Right atrium auricular region (tissue), 2 donors: ENCODE measurements around the gene SSRP1. TPM values are rescaled to one million over a fixed set of nuclear protein-coding genes. Genes with fewer than 3 reads are reported as not detected.

Experiments
- DNase-seq: peaks from one replicate; pipeline ENCODE4 v3.0.0-alpha.2; 2019; ENCODE audit warnings: low spot score
- H3K27ac ChIP-seq, 2 donors: fragments of 200-600 bp; sonication (generic); 1 replicate in 1 of 2; 2 replicates in 1 of 2; pipeline ENCODE4 v1.5.1; 2016 to 2019
- H3K27me3 ChIP-seq, 2 donors: fragments of 200-600 bp; sonication (generic); one replicate each; pipeline versions ENCODE4 v1.5.1 to v1.6.0; 2017 to 2019
- H3K36me3 ChIP-seq: fragments of 200-600 bp; sonication (generic); one replicate; pipeline ENCODE4 v1.5.1; 2016
- H3K4me1 ChIP-seq, 2 donors: fragments of 200-600 bp; sonication (generic); one replicate each; pipeline versions ENCODE4 v1.5.1 to v1.6.0; 2017 to 2019
- H3K4me3 ChIP-seq, 2 donors: fragments of 200-600 bp; sonication (generic); 1 replicate in 1 of 2; 2 replicates in 1 of 2; pipeline ENCODE4 v1.5.1; 2017 to 2019; ENCODE audit warnings: mild to moderate bottlenecking in 1 of 2, moderate library complexity in 1 of 2
- H3K9me3 ChIP-seq, 2 donors: fragments of 200-600 bp; sonication (generic); one replicate each; pipeline ENCODE4 v1.5.1; 2019
- CTCF ChIP-seq, 2 donors: fragments of 200-600 bp; sonication (generic); IDR thresholded peaks; one replicate each; pipeline ENCODE4 v1.5.1; 2019; ENCODE audit warnings: antibody characterized with exemption in 2 of 2
- total RNA-seq, 2 donors: library from RNA; depleted of rRNA; stranded (reverse); fragments of >200 nt; gene quantifications; one replicate each; pipeline ENCODE4 v1.1.0, GENCODE V29; 2016

SSRP1 gene
- total RNA-seq, 2 donors from 2014 or later = 42.3 to 54.3 TPM

DNA sequence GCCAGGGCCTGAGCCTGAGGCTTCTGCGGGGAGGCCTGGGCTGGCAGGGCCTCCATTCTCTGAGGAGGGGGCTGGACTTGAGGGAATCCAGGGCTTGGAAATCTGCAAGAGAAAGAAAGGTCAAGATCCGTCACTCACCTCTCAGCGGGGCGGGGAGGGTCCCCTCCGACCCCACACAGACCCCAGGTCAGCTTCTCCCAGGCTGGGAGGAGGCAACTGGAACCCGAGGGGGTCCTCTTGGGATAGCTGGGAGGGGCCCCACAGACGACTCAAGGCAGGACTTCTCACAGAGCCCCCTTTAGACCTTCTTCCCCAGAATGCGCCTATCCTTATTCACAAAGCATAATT, 21.9 kb downstream of the SSRP1 start:
- Histone ChIP-seq H3K36me3 (peaks cover 79% of the 10 kb centered on the region), H3K4me3 (no peak overlapping the region), H3K27me3 (no peaks in the 10 kb centered on the region), H3K4me1 (peaks cover 0 to 83% of the 10 kb centered on the region in 2 donors), H3K27ac (peak overlapping the region in 1 of 2 donors; percentile 83), H3K9me3 (no peaks in the 10 kb centered on the region)
- no peak for DNase-seq
- TF ChIP-seq CTCF (IDR thresholded peaks at IDR 0.05) = no peak

DNA sequence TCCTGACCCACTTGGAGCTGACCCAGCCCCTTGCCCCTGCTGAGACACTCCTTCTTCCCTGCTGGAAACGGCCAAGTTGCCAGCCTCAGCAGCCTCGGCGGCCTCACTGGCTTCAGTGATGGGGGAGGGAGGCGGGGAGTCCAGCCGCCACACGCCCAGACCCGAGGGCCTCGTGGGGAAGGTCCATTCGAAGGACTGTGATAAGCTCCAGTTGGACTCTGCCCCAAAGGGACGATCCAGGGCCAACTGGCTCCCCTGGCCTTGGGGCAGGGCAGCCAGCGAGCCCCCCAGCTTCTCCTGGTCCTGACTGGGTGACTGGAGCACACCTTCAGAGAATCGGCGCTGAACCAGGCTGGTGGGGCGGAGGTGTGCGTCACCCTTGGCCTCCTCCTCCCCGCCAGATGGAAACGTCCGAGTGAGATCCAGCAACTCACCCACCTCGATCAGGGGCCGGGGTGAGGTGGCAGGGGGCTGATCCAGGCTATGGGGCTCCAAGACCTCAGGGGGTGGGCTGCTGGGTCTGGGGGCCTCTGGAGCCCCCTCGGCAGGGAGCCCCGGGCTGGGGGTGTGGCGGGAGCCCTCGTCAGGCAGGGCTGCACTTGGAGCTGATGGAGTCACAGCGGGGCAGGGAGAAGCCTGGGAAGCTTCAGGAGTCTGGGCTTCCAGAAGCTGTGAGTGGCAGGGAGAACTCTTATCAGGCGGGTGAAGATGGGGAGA, 22.5 kb downstream of the SSRP1 start:
- Histone ChIP-seq H3K27ac (peak overlapping the region in 1 of 2 donors; percentile 83), H3K9me3 (no peaks in the 10 kb centered on the region), H3K36me3 (peaks cover 74% of the 10 kb centered on the region), H3K27me3 (no peaks in the 10 kb centered on the region), H3K4me1 (peaks cover 0 to 83% of the 10 kb centered on the region in 2 donors), H3K4me3 (no peak overlapping the region)
- no peak for TF ChIP-seq CTCF (IDR thresholded peaks at IDR 0.05)
- no peak for DNase-seq

DNA sequence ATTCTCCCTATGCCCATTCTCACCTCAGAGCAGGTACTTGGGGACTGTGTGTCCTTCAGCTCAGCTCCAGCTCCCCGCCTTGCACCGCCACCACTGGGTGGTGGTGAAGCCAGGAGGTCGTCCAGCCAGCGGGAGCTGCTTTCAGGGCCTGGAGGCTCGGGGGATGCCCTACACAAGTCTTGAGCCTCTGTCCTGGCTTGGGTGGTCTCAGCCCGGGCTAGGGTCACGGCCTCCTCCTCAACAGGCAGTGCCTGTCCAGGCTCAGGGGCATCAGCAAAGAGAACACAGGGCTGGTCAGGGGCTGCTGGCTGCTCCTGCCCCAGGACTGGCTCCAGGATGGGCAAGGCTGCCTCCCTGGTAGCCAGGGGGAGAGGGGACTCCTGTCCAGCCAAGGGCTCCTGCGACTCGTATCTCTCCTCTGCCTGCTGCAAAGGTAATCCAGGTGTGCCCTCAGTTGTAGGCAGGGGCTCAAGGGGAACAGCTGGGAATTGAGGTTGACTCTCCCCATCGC, 23.1 kb downstream of the SSRP1 start:
- DNase-seq = no peak
- no peaks in the 10 kb centered on the region for H3K27me3 ChIP-seq
- H3K4me1 ChIP-seq = peaks cover 0 to 78% of the 10 kb centered on the region in 2 donors
- H3K9me3 ChIP-seq = no peaks in the 10 kb centered on the region
- peak overlapping the region; percentile 83 to 84 for H3K27ac ChIP-seq
- no peak overlapping the region for H3K4me3 ChIP-seq
- H3K36me3 ChIP-seq = peaks cover 68% of the 10 kb centered on the region
- no peak for TF ChIP-seq CTCF (IDR thresholded peaks at IDR 0.05)

DNA sequence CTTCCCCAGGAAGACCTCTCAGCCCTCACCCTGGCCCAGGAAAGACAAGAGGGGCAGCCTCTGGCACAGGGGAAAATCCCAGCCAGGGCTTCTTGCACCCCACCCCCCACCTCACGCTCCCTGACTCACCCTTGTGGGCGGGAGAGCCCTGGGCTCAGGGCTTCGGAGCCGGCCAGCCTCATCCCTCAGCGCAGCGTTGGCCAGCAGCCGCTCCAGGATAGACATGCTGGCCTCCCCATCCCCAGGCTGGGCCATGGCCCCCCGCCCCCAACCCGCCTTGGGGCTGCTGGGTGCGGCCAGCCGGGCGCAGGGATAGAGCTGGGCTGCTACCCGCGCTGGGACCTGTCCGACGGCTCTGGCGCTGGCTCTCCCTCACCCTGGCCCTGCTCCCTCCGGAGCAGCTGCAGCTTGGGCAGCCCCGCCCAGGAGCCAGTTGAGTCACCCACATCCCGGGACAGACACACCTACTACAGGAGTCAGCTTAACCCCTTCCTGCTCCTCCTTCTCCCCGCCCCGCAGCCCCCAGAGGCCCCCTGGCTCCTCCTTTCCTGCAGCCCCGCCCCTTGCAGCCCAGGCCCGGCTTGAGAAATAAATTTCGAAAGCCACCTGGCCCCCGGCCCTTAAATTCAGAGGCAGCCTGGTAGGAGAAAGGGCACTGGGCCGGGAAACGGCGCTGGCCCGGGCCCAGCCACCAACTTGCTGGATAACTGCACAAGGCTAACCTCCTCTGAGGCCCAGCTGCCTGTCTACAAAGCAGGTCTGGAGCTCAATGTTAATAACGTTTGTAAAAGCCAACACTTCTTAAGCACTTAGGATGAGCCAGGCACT, 24.4 kb downstream of the SSRP1 start:
- H3K4me1 ChIP-seq = peaks cover 0 to 74% of the 10 kb centered on the region in 2 donors
- H3K27ac ChIP-seq = peak overlapping the region; percentile 83 to 84
- DNase-seq = peak; percentile 96
- H3K27me3 ChIP-seq = no peaks in the 10 kb centered on the region
- H3K4me3 ChIP-seq = peak overlapping the region; percentile 38 to 52
- no peak for TF ChIP-seq CTCF (IDR thresholded peaks at IDR 0.05)
- peaks cover 55% of the 10 kb centered on the region for H3K36me3 ChIP-seq
- H3K9me3 ChIP-seq = no peaks in the 10 kb centered on the region

GRCh38 chr11:57310630-57311086, 25.0 kb downstream of the SSRP1 start:
- H3K36me3 ChIP-seq = peaks cover 55% of the 10 kb centered on the region
- DNase-seq = no peak

More at GRCh38 chr11:57310630-57311086, 25.0 kb downstream of the SSRP1 start:
- peak overlapping the region; percentile 83 to 84 for H3K27ac ChIP-seq
- H3K4me3 ChIP-seq = peak overlapping the region; percentile 38 to 52
- TF ChIP-seq CTCF (IDR thresholded peaks at IDR 0.05) = no peak
- H3K9me3 ChIP-seq = no peaks in the 10 kb centered on the region
- H3K27me3 ChIP-seq = no peaks in the 10 kb centered on the region
- H3K4me1 ChIP-seq = peaks cover 0 to 73% of the 10 kb centered on the region in 2 donors
